GM12892 (cell line): ENCODE data around the gene SPINK9.

Experiments
- DNase-seq: peaks from one replicate; pipeline ENCODE4 v3.0.0; 2011; ENCODE audit not compliant: insufficient read length
- FAIRE-seq: peaks from 2 replicates; lab custom pipeline; 2011; peaks lifted over from hg19 to GRCh38; lab: Jason Lieb, UNC
- POLR2A ChIP-seq: IDR thresholded peaks from 2 replicates; pipeline ENCODE4 v1.6.1; 2011; ENCODE audit warnings: low read depth, low read length, control low read depth
- POLR2AphosphoS5 ChIP-seq: IDR thresholded peaks from 2 replicates; pipeline ENCODE4 v1.6.1; 2011; ENCODE audit warnings: low read depth, low read length, control low read depth
- TAF1 ChIP-seq: IDR thresholded peaks from 2 replicates; pipeline ENCODE4 v1.6.1; 2011; ENCODE audit warnings: low read depth, mild to moderate bottlenecking, control low read depth, low read length, borderline replicate concordance

The SPINK9 gene

DNA sequence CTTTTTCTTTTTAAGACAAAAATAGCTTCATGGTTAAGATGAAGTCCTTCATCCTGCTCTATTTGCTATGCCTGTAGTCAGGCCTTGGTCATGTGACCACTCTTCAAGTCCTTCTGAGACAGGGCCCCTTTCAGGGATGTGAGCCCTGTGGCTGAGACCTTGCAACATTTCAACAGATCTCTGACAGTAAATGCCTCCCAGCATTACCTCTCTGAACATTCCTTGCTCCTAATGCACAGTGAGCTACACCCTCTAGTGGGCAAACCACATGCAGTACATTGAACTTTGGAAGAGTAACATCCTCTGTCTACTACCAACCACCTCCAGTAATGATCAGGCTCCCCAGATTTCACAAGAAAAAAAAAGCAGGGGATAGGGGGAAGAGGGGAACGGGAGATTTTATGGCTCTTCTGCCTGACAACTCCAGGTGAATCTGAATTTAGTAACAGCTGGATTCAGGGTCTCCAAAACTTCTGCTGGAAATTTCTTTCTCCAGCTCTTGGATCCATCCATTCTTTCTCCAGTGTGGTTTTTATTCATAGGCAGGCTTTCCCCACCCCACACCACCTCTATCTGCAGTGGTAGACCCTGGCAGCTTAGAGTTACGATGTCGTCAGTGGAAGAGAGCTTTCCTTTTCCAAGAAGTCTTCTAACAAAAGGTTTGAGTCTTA lies 39.5 kb downstream of the SPINK9 start:
- FAIRE-seq (peak; percentile 21), DNase-seq (no peak)
- TF ChIP-seq POLR2AphosphoS5 (no peak), POLR2A (no peak), TAF1 (no peak)

DNA sequence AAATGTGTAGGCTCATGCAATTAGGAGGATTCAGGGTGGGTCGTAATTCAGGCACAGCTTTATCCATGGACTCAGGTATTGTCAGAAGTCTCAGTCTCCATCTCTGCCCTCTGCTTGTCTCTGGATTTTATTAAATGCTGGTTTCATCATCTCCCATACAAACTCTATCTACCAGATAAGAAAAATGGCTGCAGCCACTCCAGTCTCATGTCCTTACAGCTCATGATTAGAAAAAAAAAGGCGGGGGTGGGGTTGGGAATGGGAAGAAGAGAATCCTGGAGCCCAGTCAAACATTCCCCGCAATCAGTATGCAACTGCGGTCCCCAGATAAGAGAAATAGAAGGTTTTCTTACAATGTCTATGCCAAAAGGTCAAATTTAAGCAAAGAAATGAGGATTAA lies 40.8 kb downstream of the SPINK9 start:
- TF ChIP-seq POLR2AphosphoS5 (no peak), POLR2A (no peak), TAF1 (no peak)
- FAIRE-seq (no peak), DNase-seq (no peak)

DNA sequence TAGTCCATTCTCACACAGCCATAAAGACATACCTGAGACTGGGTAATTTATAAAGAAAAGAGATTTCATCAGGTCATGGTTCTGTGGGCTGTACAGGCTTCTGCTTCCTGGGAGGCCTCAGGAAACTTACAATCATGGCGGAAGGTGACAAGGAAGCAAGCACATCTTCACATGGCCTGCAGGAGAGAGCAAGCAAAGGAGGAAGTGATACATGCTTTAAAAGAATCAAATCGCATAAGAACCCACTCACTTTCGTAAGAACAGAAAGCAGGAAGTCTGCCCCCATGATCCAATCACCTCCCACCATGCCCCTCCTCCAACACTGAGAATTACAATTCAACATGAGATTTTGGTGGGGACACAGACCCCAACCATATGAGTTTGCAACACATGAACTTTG lies 43.3 kb downstream of the SPINK9 start:
- FAIRE-seq = no peak
- DNase-seq = no peak
- TF ChIP-seq POLR2A = no peak
- TF ChIP-seq TAF1 = no peak
- no peak for TF ChIP-seq POLR2AphosphoS5

DNA sequence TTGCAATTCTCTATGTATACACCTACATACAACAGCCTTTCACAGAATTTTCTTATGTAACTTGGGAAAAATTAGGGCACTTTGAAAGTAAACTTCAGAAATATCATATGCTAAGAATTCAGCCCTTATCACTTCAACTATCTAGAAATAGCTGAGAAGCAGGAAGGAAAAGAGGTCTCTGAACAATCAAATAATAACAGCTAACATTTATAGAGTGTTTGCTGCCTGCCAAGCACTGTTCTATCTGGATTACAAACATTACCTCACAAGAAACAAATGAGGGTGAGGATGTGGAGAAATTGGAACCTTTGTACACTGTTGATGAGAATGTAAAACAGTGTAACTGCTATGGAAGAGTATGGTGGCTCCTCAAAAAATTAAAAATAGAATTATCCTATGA lies 44.0 kb downstream of the SPINK9 start:
- DNase-seq = no peak
- FAIRE-seq = no peak
- TF ChIP-seq POLR2AphosphoS5 (no peak), POLR2A (no peak), TAF1 (no peak)

DNA sequence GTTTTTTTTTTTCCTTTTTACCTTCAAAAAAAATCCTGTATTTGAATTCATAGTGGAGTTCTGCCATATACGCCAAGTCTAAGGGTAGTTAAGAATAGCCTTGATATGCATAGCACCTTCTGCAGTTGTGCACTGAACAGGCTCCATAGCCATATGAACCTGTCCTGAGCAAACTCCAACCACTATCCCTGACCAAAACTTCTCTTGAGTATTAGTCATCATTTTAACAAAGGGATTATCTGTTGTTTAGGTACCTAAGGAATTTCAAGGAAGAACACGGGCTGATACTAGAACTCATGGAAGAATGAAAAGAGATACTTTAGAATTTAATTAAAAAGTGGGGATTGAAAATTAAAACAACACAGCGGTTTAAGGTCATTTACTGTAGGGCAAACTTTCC lies 46.5 kb downstream of the SPINK9 start:
- FAIRE-seq = no peak
- no peak for TF ChIP-seq POLR2A
- DNase-seq = no peak

DNA sequence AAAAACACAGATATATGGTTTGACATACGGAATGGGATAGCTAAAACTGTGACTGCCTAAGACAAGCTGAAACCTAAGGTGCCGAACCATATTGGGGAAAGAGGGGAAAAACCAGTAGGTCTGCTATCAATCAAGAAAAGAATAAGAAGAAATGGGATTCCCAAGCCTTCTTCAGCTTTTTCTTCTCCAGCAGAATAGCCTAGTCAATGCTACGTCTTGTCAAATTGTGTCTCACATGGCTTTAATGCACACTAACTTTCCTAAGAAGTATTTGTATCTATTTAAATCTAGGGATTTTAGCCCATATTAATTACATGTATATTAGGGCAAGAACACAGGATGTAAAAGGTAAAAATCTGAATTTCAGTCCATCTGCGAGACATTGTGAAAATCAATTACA lies 47.6 kb downstream of the SPINK9 start:
- FAIRE-seq (peak; percentile 30), DNase-seq (no peak)
- TF ChIP-seq POLR2AphosphoS5 = no peak
- TF ChIP-seq TAF1 = no peak
- TF ChIP-seq POLR2A = no peak

DNA sequence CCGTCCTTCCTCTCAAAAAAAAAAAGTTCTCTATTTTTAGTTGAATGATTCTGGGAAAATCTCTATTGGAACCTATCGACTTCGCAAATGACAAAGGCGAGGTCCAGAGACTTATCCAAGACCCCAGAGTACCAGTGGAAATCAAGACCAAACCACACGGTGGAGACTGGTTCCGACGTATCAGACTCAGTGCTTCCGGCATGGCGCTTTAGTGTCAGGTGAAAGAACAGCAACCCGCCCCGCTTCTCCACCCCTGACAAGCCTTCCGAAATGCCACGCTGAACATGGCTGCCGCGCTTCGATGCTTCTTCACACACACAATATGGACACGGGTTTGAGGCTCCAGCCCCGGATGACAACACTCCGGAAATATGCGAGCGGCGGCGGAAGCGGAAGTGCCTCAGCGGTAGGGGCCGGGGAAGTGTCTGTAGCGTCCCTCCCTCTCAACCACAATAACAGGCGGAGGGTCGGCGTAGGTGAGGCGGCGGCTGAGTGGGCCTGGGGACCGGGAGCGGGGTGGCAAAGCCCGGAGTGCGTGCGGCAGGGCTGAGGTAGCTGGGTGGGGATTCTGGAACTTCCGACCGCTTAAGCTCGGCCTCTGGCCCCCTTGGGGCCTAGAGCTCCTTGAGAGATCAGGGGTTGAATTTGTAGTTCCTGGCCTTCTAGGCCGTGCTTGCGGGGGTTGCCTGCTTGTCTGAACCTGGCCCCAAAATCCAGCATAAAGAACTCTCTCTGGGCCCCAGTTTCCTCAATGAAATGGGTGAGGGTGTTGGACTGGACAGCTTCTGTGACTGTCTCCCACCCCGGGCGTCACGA lies 48.4 kb downstream of the SPINK9 start, which contains the start of gene FBXO38:
TSS of gene FBXO38 (plus strand) at position 395 of the 816 bp plus-strand sequence. CDS start 10,819 bp downstream, outside the sequence.
- peak; percentile 97 for FAIRE-seq
- TF ChIP-seq TAF1 = peak; percentile 79; the same call in 1 of the 2 replicates
- TF ChIP-seq POLR2AphosphoS5 = peak; percentile 96
- peak; percentile 88 for TF ChIP-seq POLR2A
- peak; percentile 73 for DNase-seq

DNA sequence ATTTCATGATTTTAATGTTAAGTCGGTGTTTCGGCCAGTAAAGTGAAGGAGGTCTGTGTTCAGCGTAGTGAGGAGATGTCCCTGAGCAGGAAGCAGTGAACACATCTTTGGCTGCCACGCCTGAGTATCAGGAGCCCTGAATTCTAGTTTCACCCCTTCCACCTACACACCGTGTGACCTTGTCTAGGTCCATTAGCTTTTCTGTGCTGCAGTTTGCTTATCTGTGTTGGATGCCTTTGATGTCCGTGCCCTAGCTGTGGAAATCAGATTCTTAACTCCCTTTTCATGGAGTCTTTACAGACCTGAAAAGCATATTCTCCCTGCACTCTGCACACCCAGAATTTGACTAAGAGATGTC lies 49.0 kb downstream of the SPINK9 start:
- peak; percentile 72 for FAIRE-seq
- peak; percentile 8 for DNase-seq
- no peak for TF ChIP-seq POLR2A
- TF ChIP-seq TAF1 = no peak
- TF ChIP-seq POLR2AphosphoS5 = no peak

DNA sequence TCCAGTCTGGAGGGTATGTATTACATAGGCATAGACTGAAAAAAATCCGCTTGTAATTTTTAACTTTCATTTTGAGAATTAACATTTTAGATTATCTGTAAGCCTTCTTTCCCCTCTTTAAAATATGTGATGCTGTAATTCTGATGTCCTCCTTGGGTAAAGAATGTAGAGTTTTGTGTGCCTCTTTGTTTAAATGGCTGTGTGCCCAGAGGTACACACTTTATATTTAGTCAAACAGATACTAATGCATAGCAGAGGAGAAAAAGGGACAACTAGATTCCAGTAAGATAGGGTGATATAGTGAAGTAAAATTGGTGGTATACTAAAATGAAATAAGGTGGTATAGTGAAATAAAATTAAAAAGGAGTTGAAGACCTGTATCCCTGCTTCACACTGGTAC lies 49.7 kb downstream of the SPINK9 start:
- DNase-seq (no peak), FAIRE-seq (no peak)
- no peak for TF ChIP-seq TAF1
- TF ChIP-seq POLR2AphosphoS5 = no peak
- TF ChIP-seq POLR2A = no peak

DNA sequence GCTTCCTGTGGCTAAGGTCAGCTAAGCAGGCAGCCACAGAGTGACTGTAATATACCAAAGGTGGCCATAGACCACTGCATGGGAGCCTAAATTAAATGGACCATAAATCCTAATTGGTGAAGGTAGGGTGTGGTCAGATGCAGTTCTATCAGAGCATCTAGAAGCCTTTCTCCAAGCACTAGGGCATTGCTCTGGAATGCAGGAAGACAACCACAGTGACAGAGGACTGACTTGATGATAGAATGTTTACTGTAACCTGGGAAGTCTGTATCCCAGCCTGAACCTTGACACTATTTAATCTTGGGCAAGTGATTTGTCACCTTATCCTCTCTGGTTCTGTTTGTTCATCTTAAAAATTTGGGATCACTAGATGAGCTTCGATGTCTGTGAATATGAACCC lies 50.7 kb downstream of the SPINK9 start:
- no peak for DNase-seq
- no peak for FAIRE-seq
- TF ChIP-seq TAF1 (no peak), POLR2A (no peak), POLR2AphosphoS5 (no peak; the same call in 1 of the 2 replicates)

DNA sequence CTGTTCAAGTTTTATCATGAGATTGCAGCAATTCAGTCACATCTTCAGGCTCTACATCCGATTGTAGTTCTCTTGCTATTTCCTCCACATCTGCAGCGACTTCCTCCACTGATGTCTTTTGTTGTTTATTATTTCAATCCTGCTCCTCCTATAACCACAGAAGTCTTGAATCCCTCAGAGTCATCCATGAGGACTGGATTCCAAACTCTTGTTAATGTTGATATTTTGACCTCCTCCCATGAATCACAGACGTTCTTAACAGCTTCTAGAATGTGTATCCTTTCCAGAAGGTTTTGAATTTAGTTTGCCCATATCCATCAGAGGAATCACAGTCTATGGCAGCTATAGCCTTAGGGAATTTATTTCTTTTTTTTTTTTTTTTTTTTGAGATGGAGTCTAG lies 52.0 kb downstream of the SPINK9 start:
- DNase-seq (no peak), FAIRE-seq (no peak)
- no peak for TF ChIP-seq TAF1

DNA sequence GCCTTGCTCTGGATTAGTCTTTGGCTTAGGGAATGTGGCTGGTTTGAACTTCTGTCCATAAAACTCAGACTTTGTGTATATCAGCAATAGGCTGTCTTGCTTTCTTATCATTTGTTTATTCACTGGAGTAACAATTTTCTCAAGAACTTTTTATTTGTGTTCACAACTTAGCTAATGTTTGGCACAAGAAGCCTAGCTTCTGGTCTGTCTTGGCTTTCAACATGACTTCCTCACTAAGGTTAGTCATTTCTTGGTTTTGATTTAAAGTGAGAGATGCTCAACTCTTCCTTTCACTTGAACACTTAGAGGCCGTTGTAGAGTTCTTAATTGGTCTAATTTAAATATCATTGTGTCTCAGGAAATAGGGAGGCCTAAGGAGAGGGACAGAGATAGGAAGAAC lies 53.3 kb downstream of the SPINK9 start:
- FAIRE-seq (no peak), DNase-seq (no peak)
- TF ChIP-seq POLR2AphosphoS5 = no peak
- TF ChIP-seq TAF1 = no peak
- no peak for TF ChIP-seq POLR2A
